ENCODE measurements around the gene OR6K6.

OR6K6 gene

DNA sequence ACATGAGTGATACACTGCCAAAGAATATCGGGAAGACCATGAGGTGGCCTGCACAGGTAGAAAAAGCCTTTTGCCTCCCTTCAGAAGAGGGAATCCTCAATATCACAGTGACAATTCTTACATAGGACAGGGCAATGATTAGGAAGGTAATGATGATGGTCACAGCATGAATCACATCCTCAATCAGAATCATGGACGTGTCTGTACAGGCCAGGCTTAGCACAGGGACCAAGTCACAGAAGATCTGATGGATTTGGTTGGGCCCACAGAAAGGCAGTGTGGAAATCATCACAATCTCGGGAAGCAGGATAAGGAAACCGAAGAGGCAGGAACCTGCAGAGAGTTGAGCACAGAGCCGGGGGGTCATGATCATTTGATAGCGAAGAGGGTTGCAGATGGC is 37.2 kb upstream of the OR6K6 start:
- no peak for TF ChIP-seq MYC (IDR thresholded peaks at IDR 0.05; ENCODE audit: low read depth, low read length)
- H3K4me3 ChIP-seq (ENCODE audit: low read depth, low read length): no peak overlapping the region
- no peak for DNase-seq (ENCODE audit: low read depth)

- no peak for DNase-seq (ENCODE audit: low read depth)
- no peak overlapping the region for H3K4me3 ChIP-seq (ENCODE audit: low read depth, low read length)
- TF ChIP-seq MAX (IDR thresholded peaks at IDR 0.05; ENCODE audit: low read depth, low read length) (no peak), POLR2A (IDR thresholded peaks at IDR 0.05; ENCODE audit: extremely low read depth, insufficient read length) (no peak), MYC (IDR thresholded peaks at IDR 0.05; ENCODE audit: low read depth, low read length) (no peak)
- TF ChIP-seq, protein P1, sequence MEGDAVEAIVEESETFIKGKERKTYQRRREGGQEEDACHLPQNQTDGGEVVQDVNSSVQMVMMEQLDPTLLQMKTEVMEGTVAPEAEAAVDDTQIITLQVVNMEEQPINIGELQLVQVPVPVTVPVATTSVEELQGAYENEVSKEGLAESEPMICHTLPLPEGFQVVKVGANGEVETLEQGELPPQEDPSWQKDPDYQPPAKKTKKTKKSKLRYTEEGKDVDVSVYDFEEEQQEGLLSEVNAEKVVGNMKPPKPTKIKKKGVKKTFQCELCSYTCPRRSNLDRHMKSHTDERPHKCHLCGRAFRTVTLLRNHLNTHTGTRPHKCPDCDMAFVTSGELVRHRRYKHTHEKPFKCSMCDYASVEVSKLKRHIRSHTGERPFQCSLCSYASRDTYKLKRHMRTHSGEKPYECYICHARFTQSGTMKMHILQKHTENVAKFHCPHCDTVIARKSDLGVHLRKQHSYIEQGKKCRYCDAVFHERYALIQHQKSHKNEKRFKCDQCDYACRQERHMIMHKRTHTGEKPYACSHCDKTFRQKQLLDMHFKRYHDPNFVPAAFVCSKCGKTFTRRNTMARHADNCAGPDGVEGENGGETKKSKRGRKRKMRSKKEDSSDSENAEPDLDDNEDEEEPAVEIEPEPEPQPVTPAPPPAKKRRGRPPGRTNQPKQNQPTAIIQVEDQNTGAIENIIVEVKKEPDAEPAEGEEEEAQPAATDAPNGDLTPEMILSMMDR (IDR thresholded peaks at IDR 0.05; ENCODE audit: low read depth, low read length): no peak
Measured at GRCh38 chr1:158719664-158720063, 34.9 kb upstream of the OR6K6 start.

- TF ChIP-seq, protein P1 (IDR thresholded peaks at IDR 0.05; ENCODE audit: low read depth, low read length): no peak
- TF ChIP-seq MAX (IDR thresholded peaks at IDR 0.05; ENCODE audit: low read depth, low read length) (no peak), MYC (IDR thresholded peaks at IDR 0.05; ENCODE audit: low read depth, low read length) (no peak), POLR2A (IDR thresholded peaks at IDR 0.05; ENCODE audit: extremely low read depth, insufficient read length) (no peak)
- H3K4me3 ChIP-seq (ENCODE audit: low read depth, low read length): no peak within 1 kb of the TSS
- no peak for DNase-seq (ENCODE audit: low read depth)
Measured at GRCh38 chr1:158720620-158721019, 33.9 kb upstream of the OR6K6 start, which contains the start of gene OR6K3. Gene OR6K3, minus strand, starts transcription at chr1:158720720. Its CDS starts 2,605 bp downstream, at chr1:158718115.

- DNase-seq (ENCODE audit: low read depth): no peak
- TF ChIP-seq POLR2A (IDR thresholded peaks at IDR 0.05; ENCODE audit: extremely low read depth, insufficient read length): no peak
- TF ChIP-seq MYC (IDR thresholded peaks at IDR 0.05; ENCODE audit: low read depth, low read length): no peak
- no peak for TF ChIP-seq MAX (IDR thresholded peaks at IDR 0.05; ENCODE audit: low read depth, low read length)
- TF ChIP-seq, protein P1 (IDR thresholded peaks at IDR 0.05; ENCODE audit: low read depth, low read length): no peak
- no peak overlapping the region for H3K4me3 ChIP-seq (ENCODE audit: low read depth, low read length)
Measured at GRCh38 chr1:158724442-158724841, 30.1 kb upstream of the OR6K6 start.

- TF ChIP-seq MYC (IDR thresholded peaks at IDR 0.05; ENCODE audit: low read depth, low read length): no peak
- H3K4me3 ChIP-seq (ENCODE audit: low read depth, low read length): no peak overlapping the region
- no peak for DNase-seq (ENCODE audit: low read depth)
Measured at GRCh38 chr1:158728510-158729225, 25.9 kb upstream of the OR6K6 start.

DNA sequence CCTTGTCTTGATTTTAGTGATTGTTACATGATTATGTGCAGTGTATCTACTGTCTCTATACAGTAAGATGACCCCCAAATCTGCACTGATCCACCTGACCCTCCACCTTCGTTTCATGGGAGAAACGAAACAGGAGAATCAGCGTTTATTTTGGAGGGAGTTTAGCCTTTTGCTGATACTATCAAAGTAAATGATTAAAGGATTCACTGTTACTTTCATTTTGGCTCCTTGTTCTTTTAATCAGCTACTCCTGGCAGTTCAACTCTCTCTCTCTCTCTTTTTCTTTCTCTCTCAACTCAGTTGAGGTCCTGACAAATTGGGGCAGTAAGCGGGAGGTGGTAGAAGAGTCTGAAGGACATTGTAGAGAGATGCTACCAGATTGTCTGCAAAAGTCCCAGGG is 24.1 kb upstream of the OR6K6 start:
- no peak overlapping the region for H3K4me3 ChIP-seq (ENCODE audit: low read depth, low read length)
- TF ChIP-seq MAX (IDR thresholded peaks at IDR 0.05; ENCODE audit: low read depth, low read length) (no peak), MYC (IDR thresholded peaks at IDR 0.05; ENCODE audit: low read depth, low read length) (no peak), POLR2A (IDR thresholded peaks at IDR 0.05; ENCODE audit: extremely low read depth, insufficient read length) (no peak)
- TF ChIP-seq, protein P1 (IDR thresholded peaks at IDR 0.05; ENCODE audit: low read depth, low read length): no peak
- no peak for DNase-seq (ENCODE audit: low read depth)

DNA sequence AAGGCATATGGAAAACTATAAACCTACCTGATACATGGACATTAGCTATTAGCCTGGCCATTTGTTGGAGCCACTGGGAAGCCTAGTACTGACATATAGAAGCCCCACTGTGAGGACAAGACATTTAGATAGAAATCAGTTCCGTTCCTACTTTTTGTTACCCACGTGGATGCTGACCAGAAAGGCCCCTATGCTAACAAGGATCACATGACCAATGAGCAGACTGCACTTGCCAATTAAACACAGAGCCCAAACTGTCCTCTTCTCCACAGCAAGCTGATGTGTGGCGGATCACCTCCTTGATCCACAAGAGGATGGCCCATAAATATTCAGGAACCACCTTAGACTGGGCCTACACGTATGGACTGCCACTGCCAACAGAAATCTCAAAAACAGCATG is 22.8 kb upstream of the OR6K6 start:
- DNase-seq (ENCODE audit: low read depth): no peak
- no peak for TF ChIP-seq MYC (IDR thresholded peaks at IDR 0.05; ENCODE audit: low read depth, low read length)
- no peak for TF ChIP-seq POLR2A (IDR thresholded peaks at IDR 0.05; ENCODE audit: extremely low read depth, insufficient read length)
- TF ChIP-seq, protein P1 (IDR thresholded peaks at IDR 0.05; ENCODE audit: low read depth, low read length): no peak
- TF ChIP-seq MAX (IDR thresholded peaks at IDR 0.05; ENCODE audit: low read depth, low read length): no peak
- no peak overlapping the region for H3K4me3 ChIP-seq (ENCODE audit: low read depth, low read length)

Data from NB4 (cell line).